Measurements from ENCODE around the gene PEX10.

PEX10 gene

DNA sequence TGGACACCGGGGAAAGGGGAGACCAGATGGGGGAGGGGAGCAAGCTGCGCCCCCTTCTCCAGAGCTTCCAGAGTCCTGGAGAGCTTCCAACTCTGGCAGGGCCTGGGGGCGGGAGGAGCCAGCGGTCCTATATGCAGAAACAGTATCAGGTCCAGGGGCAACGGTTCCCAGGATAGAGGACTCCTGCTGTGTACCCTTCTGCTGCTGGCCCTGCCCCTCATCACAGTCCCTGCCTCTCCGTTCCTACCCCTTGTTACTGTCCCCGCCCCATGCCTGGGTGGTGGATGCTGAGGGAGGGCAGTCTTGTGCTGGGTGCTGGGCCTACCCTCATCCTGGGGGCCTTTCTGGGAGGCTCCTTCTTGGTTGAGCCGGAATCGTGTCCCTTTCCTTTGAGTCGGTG lies 19.2 kb upstream of the PEX10 start:
- H3K4me3 ChIP-seq (ENCODE audit: low read depth, low read length): no peak overlapping the region
- DNase-seq (ENCODE audit: low read depth): no peak

DNA sequence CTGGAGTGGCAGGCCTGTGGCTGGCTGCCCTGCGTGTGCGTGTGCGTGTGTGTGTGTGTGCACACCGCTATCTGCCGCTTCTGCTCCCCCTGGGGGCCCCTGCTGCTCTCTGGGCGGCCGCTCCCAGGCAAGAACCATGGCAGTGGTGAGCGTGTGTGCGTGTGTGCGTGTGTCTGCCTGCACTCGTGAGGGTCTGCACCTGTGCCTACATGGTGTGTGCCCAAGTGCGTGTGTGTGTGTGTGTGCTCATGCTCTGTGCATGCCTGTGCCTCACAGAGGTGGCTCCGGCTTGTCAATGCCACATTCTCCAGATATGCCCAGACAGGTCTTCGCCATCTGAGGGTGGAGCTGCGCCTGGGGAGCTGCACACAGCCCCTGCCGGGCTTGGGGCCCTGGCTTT lies 18.7 kb upstream of the PEX10 start:
- TF ChIP-seq, protein P1, sequence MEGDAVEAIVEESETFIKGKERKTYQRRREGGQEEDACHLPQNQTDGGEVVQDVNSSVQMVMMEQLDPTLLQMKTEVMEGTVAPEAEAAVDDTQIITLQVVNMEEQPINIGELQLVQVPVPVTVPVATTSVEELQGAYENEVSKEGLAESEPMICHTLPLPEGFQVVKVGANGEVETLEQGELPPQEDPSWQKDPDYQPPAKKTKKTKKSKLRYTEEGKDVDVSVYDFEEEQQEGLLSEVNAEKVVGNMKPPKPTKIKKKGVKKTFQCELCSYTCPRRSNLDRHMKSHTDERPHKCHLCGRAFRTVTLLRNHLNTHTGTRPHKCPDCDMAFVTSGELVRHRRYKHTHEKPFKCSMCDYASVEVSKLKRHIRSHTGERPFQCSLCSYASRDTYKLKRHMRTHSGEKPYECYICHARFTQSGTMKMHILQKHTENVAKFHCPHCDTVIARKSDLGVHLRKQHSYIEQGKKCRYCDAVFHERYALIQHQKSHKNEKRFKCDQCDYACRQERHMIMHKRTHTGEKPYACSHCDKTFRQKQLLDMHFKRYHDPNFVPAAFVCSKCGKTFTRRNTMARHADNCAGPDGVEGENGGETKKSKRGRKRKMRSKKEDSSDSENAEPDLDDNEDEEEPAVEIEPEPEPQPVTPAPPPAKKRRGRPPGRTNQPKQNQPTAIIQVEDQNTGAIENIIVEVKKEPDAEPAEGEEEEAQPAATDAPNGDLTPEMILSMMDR (IDR thresholded peaks at IDR 0.05; ENCODE audit: low read depth, low read length): no peak
- TF ChIP-seq, protein P2, sequence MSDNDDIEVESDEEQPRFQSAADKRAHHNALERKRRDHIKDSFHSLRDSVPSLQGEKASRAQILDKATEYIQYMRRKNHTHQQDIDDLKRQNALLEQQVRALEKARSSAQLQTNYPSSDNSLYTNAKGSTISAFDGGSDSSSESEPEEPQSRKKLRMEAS (IDR thresholded peaks at IDR 0.05; ENCODE audit: low read depth, low read length): no peak
- TF ChIP-seq POLR2A (IDR thresholded peaks at IDR 0.05; ENCODE audit: extremely low read depth, insufficient read length) (no peak), MYC (IDR thresholded peaks at IDR 0.05; ENCODE audit: low read depth, low read length) (no peak)
- no peak for DNase-seq (ENCODE audit: low read depth)
- H3K4me3 ChIP-seq (ENCODE audit: low read depth, low read length): no peak overlapping the region

More for the DNA sequence above, 19.2 kb upstream of the PEX10 start:
- TF ChIP-seq, protein P1 (IDR thresholded peaks at IDR 0.05; ENCODE audit: low read depth, low read length): no peak
- TF ChIP-seq POLR2A (IDR thresholded peaks at IDR 0.05; ENCODE audit: extremely low read depth, insufficient read length) (no peak), MYC (IDR thresholded peaks at IDR 0.05; ENCODE audit: low read depth, low read length) (no peak)
- TF ChIP-seq, protein P2 (IDR thresholded peaks at IDR 0.05; ENCODE audit: low read depth, low read length): no peak

DNA sequence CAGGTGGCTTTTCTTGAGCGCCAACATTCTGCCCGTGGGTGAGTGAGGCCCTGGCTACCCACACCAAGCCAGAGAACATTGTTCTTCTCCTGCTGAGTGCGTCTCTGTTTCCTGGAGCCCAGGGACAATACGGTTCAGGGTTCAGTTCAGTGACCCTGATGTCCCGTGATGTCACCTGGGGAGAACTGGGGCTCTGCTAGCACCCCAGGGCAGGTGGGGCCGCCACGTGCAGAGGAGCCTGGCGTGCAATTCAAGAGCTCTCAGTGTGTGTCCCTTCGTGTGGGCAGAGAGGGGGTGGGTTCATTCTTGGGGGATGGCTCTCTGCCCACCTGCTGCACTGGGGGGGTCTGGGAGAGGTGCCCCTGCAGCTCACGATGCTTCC lies 18.2 kb upstream of the PEX10 start:
- no peak for TF ChIP-seq MYC (IDR thresholded peaks at IDR 0.05; ENCODE audit: low read depth, low read length)
- DNase-seq (ENCODE audit: low read depth): no peak
- no peak overlapping the region for H3K4me3 ChIP-seq (ENCODE audit: low read depth, low read length)

DNA sequence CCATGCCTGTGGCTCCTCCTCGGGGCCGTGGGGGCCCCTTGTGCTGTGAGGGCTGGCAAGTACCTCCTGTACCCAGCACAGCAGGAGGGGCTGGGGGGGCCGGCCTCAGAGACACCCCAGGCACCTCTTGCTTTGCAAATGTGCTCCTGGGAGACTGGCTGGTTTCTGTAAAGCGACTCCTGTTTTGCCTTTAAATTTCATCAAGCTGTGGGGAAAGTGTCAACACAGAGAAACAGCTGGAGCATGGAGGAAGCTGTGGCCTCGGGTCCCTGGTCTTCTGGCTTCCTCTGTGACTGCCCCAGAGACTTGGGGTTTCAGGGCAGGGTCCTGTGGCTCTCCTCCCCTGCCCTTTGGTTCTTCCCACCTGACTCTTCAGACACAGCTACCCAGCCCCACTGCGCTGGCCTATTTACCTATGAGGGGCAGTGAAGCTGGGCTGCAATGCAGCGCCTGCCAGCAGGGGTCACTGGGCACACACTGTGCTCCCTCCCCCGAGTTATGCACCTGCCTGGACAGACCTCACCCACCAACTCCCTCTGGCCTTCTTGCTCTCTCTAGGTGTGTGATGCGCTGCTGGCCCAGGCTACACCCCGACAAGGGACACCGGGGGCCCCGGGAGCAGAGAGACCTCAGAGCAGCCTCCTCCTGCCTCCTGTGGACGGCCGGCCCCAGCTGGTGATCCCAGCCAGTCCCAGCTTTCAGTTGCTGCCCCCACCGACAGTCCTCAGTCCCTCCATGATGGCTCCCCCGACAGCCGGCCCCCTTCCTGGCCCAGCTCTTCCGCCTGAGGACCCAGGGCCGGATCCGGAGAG lies 17.6 kb upstream of the PEX10 start:
- H3K4me3 ChIP-seq (ENCODE audit: low read depth, low read length): no peak overlapping the region
- no peak for TF ChIP-seq MYC (IDR thresholded peaks at IDR 0.05; ENCODE audit: low read depth, low read length)
- TF ChIP-seq, protein P1 (IDR thresholded peaks at IDR 0.05; ENCODE audit: low read depth, low read length): peak; percentile 53
- peak; percentile 39 for DNase-seq (ENCODE audit: low read depth)

DNA sequence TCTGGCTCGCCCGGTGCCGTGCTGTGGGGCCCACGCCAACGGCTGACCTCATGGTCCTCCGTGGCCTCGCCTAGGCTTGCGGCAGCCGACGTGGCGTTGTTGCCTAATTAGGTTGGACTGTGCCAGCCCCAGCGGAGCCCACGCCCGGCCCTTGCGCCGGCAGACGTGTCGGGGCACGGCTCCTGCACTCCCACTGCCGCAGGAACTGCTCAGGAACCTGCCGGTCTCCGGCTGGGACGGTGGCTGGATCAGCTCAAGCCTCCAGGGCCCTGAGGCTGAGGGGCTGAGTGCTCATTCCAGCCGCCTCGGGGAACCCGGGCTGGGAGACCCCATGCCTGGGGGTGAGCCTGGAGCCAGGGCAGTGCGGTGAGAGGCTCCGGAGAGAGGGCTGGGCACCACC lies 16.1 kb upstream of the PEX10 start:
- TF ChIP-seq POLR2A (IDR thresholded peaks at IDR 0.05; ENCODE audit: extremely low read depth, insufficient read length) (no peak), MYC (IDR thresholded peaks at IDR 0.05; ENCODE audit: low read depth, low read length) (no peak)
- TF ChIP-seq, protein P2 (IDR thresholded peaks at IDR 0.05; ENCODE audit: low read depth, low read length): no peak
- TF ChIP-seq, protein P1 (IDR thresholded peaks at IDR 0.05; ENCODE audit: low read depth, low read length): no peak
- H3K4me3 ChIP-seq (ENCODE audit: low read depth, low read length): no peak overlapping the region
- no peak for DNase-seq (ENCODE audit: low read depth)

DNA sequence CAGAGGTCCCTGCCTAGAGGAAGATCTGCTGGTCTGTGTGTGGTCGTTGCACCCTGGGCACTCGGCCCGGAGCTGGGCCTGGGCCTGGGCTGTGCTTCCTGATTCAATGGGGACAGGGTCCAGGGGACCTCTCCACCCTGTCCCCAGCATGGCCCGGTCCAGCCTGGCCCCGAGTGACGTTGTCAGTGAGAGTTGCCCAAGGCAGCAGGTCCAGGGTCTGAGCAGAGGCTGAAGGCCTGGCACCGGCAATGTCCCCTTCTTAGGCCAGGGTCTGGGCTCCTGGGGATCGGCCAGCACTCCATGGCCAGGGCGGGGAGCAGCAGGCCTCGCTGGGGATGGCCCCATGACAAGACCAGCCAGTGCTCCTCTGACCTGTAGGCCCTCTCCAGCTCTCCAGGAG lies 15.6 kb upstream of the PEX10 start:
- H3K4me3 ChIP-seq (ENCODE audit: low read depth, low read length): no peak overlapping the region
- DNase-seq (ENCODE audit: low read depth): no peak
- TF ChIP-seq, protein P1 (IDR thresholded peaks at IDR 0.05; ENCODE audit: low read depth, low read length): no peak
- no peak for TF ChIP-seq MYC (IDR thresholded peaks at IDR 0.05; ENCODE audit: low read depth, low read length)
- TF ChIP-seq POLR2A (IDR thresholded peaks at IDR 0.05; ENCODE audit: extremely low read depth, insufficient read length): no peak
- TF ChIP-seq, protein P2 (IDR thresholded peaks at IDR 0.05; ENCODE audit: low read depth, low read length): no peak
